GM19324 (cell line): ENCODE results near the gene XPNPEP2.

Source experiments
- ATAC-seq: cut with Tn5 transposase; IDR thresholded peaks from one replicate; pipeline ENCODE4 v1.9.1; 2021; ENCODE audit warnings: mild to moderate bottlenecking, moderate library complexity; ENCODE audit not compliant: unreplicated experiment, low FRiP score

XPNPEP2 gene

GRCh38 chrX:129777218-129778030, 38.6 kb downstream of the XPNPEP2 start:
- no peak for ATAC-seq

- ATAC-seq, result no peak
Observed at GRCh38 chrX:129779086-129779672, 40.4 kb downstream of the XPNPEP2 start.

GRCh38 chrX:129779747-129780146, 41.0 kb downstream of the XPNPEP2 start, which contains the start of gene SASH3:
TSS of gene SASH3 (plus strand) at chrX:129779949. CDS start at chrX:129780098, 149 bp downstream.
- ATAC-seq, result peak; percentile 30

GRCh38 chrX:129780441-129781105, 41.8 kb downstream of the XPNPEP2 start:
- ATAC-seq, result no peak

GRCh38 chrX:129781134-129781672, 42.4 kb downstream of the XPNPEP2 start:
- ATAC-seq, result peak; percentile 74

GRCh38 chrX:129781680-129782495, 43.1 kb downstream of the XPNPEP2 start:
- ATAC-seq, result no peak

- ATAC-seq, result no peak
Observed at GRCh38 chrX:129782706-129783105, 43.9 kb downstream of the XPNPEP2 start.

- ATAC-seq, result no peak
Observed at GRCh38 chrX:129783291-129783713, 44.5 kb downstream of the XPNPEP2 start.

- ATAC-seq, result no peak
Observed at GRCh38 chrX:129784371-129784770, 45.6 kb downstream of the XPNPEP2 start.

GRCh38 chrX:129785160-129785947, 46.6 kb downstream of the XPNPEP2 start:
- no peak for ATAC-seq

- peak; percentile 74 for ATAC-seq
Observed at GRCh38 chrX:129786210-129786651, 47.5 kb downstream of the XPNPEP2 start.

- no peak for ATAC-seq
Observed at GRCh38 chrX:129787336-129788055, 48.7 kb downstream of the XPNPEP2 start.

GRCh38 chrX:129788527-129788926, 49.7 kb downstream of the XPNPEP2 start:
- ATAC-seq, result no peak

- ATAC-seq, result no peak
Observed at GRCh38 chrX:129790146-129790545, 51.4 kb downstream of the XPNPEP2 start.

GRCh38 chrX:129790808-129791207, 52.0 kb downstream of the XPNPEP2 start:
- ATAC-seq, result no peak

GRCh38 chrX:129791336-129791735, 52.6 kb downstream of the XPNPEP2 start:
- ATAC-seq, result no peak

GRCh38 chrX:129791961-129792570, 53.3 kb downstream of the XPNPEP2 start:
- ATAC-seq, result no peak

- no peak for ATAC-seq
Observed at GRCh38 chrX:129792586-129793291, 54.0 kb downstream of the XPNPEP2 start.
